ENCODE measurements around the gene VSTM4.

- TF ChIP-seq CTCF (IDR thresholded peaks at IDR 0.05) (no peak), EP300 (IDR thresholded peaks at IDR 0.05) (no peak), POLR2A (IDR thresholded peaks at IDR 0.05; ENCODE audit: low read depth) (no peak)
Observed at GRCh38 chr10:49096890-49097445, 18.4 kb downstream of the VSTM4 start.
